Neural progenitor cell (in vitro differentiated cells): Measurements from ENCODE around the gene SMTNL2. TPM values are rescaled to one million over a fixed set of nuclear protein-coding genes. Genes with fewer than 3 reads are reported as not detected.

ENCODE experiments used
- DNase-seq: peaks from one replicate; pipeline ENCODE4 v3.0.0-alpha.2; 2016; ENCODE audit warnings: low spot score
- H2AFZ ChIP-seq: fragments of 200-600 bp; sonication (generic); replicated peaks from 2 replicates; pipeline ENCODE4 v1.6.1; 2016; ENCODE audit warnings: antibody characterized with exemption
- H3F3A ChIP-seq: fragments of 200-600 bp; sonication (generic); 2 replicates; pipeline ENCODE4 v1.6.1; 2016; ENCODE audit warnings: antibody characterized with exemption, low read depth
- H3K27ac ChIP-seq: fragments of 200-600 bp; sonication (generic); 2 replicates; pipeline ENCODE4 v1.5.1; 2016; ENCODE audit warnings: mild to moderate bottlenecking
- H3K27me3 ChIP-seq: fragments of 200-600 bp; sonication (generic); 2 replicates; pipeline ENCODE4 v1.6.1; 2016; ENCODE audit warnings: mild to moderate bottlenecking, moderate library complexity
- H3K36me3 ChIP-seq: fragments of 200-600 bp; sonication (generic); 2 replicates; pipeline ENCODE4 v1.5.1; 2016
- H3K4me1 ChIP-seq: fragments of 200-600 bp; sonication (generic); 2 replicates; pipeline ENCODE4 v1.6.1; 2016; ENCODE audit warnings: mixed run types
- H3K4me2 ChIP-seq: fragments of 200-600 bp; sonication (generic); 2 replicates; pipeline ENCODE4 v1.6.1; 2016
- H3K4me3 ChIP-seq: fragments of 200-600 bp; sonication (generic); 2 replicates; pipeline ENCODE4 v1.5.1; 2016
- H3K79me2 ChIP-seq: fragments of 200-600 bp; sonication (generic); 2 replicates; pipeline ENCODE4 v1.6.1; 2016; ENCODE audit warnings: low read depth
- H3K9ac ChIP-seq: fragments of 200-600 bp; sonication (generic); 2 replicates; pipeline ENCODE4 v1.6.1; 2016
- H3K9me3 ChIP-seq: fragments of 200-600 bp; sonication (generic); 2 replicates; pipeline ENCODE4 v1.5.1; 2016; ENCODE audit warnings: low read depth
- H4K20me1 ChIP-seq: fragments of 200-600 bp; sonication (generic); 2 replicates; pipeline ENCODE4 v1.6.1; 2016; ENCODE audit warnings: low read depth
- H3K27ac Mint-ChIP-seq: 3 replicates; pipeline ENCODE4 v1.8.0; 2021; ENCODE audit warnings: mixed read lengths
- H3K27me3 Mint-ChIP-seq: 2 replicates; pipeline ENCODE4 v1.8.0; 2022; ENCODE audit warnings: low read depth, mild to moderate bottlenecking, inconsistent platforms, moderate library complexity, mixed read lengths; ENCODE audit not compliant: insufficient read depth
- H3K36me3 Mint-ChIP-seq: 3 replicates; pipeline ENCODE4 v1.8.0; 2021; ENCODE audit warnings: mixed read lengths
- H3K4me1 Mint-ChIP-seq: 3 replicates; pipeline ENCODE4 v1.8.0; 2021; ENCODE audit warnings: mixed read lengths
- H3K4me3 Mint-ChIP-seq: 3 replicates; pipeline ENCODE4 v1.8.0; 2021; ENCODE audit warnings: mild to moderate bottlenecking, moderate library complexity, mixed read lengths
- H3K9me3 Mint-ChIP-seq: 3 replicates; pipeline ENCODE4 v1.8.0; 2020; ENCODE audit warnings: mixed read lengths
- EZH2 ChIP-seq: fragments of 200-600 bp; sonication (generic); IDR thresholded peaks from 2 replicates; pipeline ENCODE4 v1.6.1; 2017; ENCODE audit warnings: antibody characterized with exemption, mild to moderate bottlenecking, moderate library complexity
- EZH2phosphoT487 ChIP-seq: fragments of 200-600 bp; sonication (generic); IDR thresholded peaks from 2 replicates; pipeline ENCODE4 v1.6.1; 2017; ENCODE audit warnings: antibody characterized with exemption
- total RNA-seq: library from RNA; depleted of rRNA; stranded (reverse); fragments of >200 nt; gene quantifications from 2 replicates; pipeline ENCODE4 v1.2.3, GENCODE V29; 2015; ENCODE audit warnings: low replicate concordance
- TF ChIP-seq, protein P1 (sequence below): fragments of 200-600 bp; sonication (generic); IDR thresholded peaks from 2 replicates; pipeline ENCODE4 v1.5.1; 2017; ENCODE audit warnings: antibody characterized with exemption, mild to moderate bottlenecking

The SMTNL2 gene
- total RNA-seq, 1 donor from 2014 or later = 3.0 TPM

DNA sequence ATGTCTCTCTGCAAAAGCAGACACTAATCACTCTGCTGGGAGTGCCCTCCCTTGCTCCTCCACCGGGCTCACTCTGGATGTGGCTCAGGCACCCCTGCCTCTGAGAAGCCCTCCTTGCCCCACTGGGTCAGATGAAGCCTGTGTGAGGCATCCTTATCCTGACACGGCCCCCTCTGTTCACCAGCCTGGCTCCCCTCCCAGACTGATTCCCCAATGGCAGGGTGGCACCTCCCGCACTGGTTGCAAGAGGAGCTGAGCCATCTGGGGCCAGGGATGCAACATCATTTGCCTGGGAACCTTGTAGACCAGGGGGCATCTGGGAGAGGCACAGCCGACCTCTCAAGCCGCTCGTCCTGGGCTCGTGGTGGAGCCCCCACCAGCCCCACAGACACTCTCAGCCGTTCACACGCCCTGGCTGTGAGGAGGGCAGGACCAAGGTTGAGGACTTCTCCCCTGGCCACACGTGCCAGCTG is 6.7 kb downstream of the SMTNL2 start:
- Histone ChIP-seq H3K36me3 (no peaks in the 10 kb centered on the region), H3K4me1 (no peaks in the 10 kb centered on the region), H3K4me2 (no peak overlapping the region), H3K79me2 (no peaks in the 10 kb centered on the region), H3K4me3 (no peak overlapping the region), H3K9ac (no peak overlapping the region), H3K27me3 (peaks cover 10% of the 10 kb centered on the region), H4K20me1 (no peaks in the 10 kb centered on the region), H2AFZ (no peak overlapping the region), H3K27ac (no peak overlapping the region), H3K9me3 (no peaks in the 10 kb centered on the region), H3F3A (no peaks in the 10 kb centered on the region)
- Mint-ChIP-seq H3K27me3 (peaks cover 20% of the 10 kb centered on the region), H3K36me3 (no peaks in the 10 kb centered on the region), H3K9me3 (no peaks in the 10 kb centered on the region), H3K4me3 (no peak overlapping the region), H3K4me1 (peaks cover 3% of the 10 kb centered on the region), H3K27ac (no peak overlapping the region)
- TF ChIP-seq EZH2 (no peak), EZH2phosphoT487 (no peak)
- TF ChIP-seq, protein P1, sequence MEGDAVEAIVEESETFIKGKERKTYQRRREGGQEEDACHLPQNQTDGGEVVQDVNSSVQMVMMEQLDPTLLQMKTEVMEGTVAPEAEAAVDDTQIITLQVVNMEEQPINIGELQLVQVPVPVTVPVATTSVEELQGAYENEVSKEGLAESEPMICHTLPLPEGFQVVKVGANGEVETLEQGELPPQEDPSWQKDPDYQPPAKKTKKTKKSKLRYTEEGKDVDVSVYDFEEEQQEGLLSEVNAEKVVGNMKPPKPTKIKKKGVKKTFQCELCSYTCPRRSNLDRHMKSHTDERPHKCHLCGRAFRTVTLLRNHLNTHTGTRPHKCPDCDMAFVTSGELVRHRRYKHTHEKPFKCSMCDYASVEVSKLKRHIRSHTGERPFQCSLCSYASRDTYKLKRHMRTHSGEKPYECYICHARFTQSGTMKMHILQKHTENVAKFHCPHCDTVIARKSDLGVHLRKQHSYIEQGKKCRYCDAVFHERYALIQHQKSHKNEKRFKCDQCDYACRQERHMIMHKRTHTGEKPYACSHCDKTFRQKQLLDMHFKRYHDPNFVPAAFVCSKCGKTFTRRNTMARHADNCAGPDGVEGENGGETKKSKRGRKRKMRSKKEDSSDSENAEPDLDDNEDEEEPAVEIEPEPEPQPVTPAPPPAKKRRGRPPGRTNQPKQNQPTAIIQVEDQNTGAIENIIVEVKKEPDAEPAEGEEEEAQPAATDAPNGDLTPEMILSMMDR = no peak
- no peak for DNase-seq

DNA sequence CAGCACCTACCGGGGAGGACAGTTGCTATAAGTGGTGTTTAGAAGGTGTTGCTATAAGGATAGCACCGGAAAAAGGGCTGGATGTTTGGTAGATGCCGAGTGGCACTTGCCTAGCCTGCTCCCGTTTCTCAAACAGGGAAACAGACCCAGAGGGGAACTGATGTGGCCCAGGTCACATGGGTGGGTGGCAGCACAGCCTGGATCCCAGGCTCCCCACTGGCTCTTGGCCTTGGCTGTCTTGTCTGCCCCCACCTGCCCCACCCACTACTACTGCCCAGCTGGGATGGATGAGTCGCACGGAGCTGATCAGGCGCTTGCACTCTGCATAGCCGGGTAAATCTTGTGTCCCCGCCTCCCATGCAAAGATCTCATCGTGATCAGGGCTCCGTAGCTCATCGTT is 7.2 kb downstream of the SMTNL2 start:
- Histone ChIP-seq H3K27me3 (peaks cover 5% of the 10 kb centered on the region), H3K4me1 (no peaks in the 10 kb centered on the region), H3K36me3 (no peaks in the 10 kb centered on the region), H2AFZ (no peak overlapping the region), H3K27ac (no peak overlapping the region), H3K9ac (no peak overlapping the region), H3F3A (no peaks in the 10 kb centered on the region), H3K79me2 (no peaks in the 10 kb centered on the region), H3K9me3 (no peaks in the 10 kb centered on the region), H3K4me3 (no peak overlapping the region), H3K4me2 (no peak overlapping the region), H4K20me1 (no peaks in the 10 kb centered on the region)
- Mint-ChIP-seq H3K27ac (no peak overlapping the region), H3K27me3 (peaks cover 15% of the 10 kb centered on the region), H3K36me3 (no peaks in the 10 kb centered on the region), H3K4me3 (no peak overlapping the region), H3K4me1 (peaks cover 3% of the 10 kb centered on the region), H3K9me3 (no peaks in the 10 kb centered on the region)
- TF ChIP-seq EZH2 (no peak), EZH2phosphoT487 (no peak)
- TF ChIP-seq, protein P1 = no peak
- no peak for DNase-seq

DNA sequence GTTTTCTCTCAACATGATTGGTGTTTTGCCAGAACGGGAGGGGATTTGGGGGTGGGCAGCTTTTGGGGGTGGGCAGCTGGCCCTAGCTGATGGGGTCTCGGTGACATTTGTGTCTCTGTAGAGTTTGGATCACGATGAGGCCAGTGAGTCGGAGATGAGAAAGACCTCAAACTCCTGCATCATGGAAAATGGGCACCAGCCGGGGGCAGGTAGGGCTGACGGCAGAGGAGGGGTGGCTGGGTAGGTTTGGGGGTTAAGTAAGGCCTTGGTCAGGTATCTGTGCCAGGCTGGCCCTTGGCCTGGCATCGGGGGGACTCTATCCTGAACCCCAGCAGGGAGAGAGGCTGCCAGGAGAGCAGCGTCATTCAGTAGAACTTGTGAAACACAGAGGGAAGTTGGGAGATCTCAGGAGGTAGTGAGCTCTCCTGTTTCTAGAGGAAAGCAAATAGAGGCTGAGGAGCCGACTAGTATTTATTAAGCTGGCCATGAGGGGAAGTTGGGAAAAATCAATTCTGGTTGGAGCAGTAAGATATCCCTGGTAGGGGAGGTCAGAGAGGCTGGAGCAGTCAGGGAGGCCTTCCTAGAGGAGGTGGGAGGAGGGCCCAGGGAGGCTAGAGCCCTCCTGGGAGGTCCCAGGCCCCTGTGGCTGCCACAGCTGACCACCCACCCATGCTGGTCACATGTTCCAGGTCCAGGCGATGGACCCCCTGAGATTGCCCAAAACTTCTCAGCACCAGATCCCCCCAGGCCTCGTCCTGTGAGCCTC is 8.1 kb downstream of the SMTNL2 start:
- no peaks in the 10 kb centered on the region for H3K9me3 ChIP-seq

More for the DNA sequence above, 8.1 kb downstream of the SMTNL2 start:
- no peak overlapping the region for H3K9ac ChIP-seq
- H3K36me3 ChIP-seq = no peaks in the 10 kb centered on the region
- H3K4me1 ChIP-seq = no peaks in the 10 kb centered on the region
- H3K4me2 ChIP-seq = no peak overlapping the region
- no peak for DNase-seq
- no peaks in the 10 kb centered on the region for H3K27me3 ChIP-seq
- H3K4me1 Mint-ChIP-seq = peaks cover 6% of the 10 kb centered on the region
- H3K9me3 Mint-ChIP-seq = no peaks in the 10 kb centered on the region
- H3K4me3 Mint-ChIP-seq = no peak overlapping the region
- H3K27ac ChIP-seq = no peak overlapping the region
- H3K27ac Mint-ChIP-seq = peak overlapping the region; percentile 46
- H3K27me3 Mint-ChIP-seq = peaks cover 15% of the 10 kb centered on the region
- no peak overlapping the region for H2AFZ ChIP-seq
- no peaks in the 10 kb centered on the region for H3K36me3 Mint-ChIP-seq
- TF ChIP-seq, protein P1 = no peak
- no peak for TF ChIP-seq EZH2phosphoT487
- TF ChIP-seq EZH2 = no peak
- H3F3A ChIP-seq = no peaks in the 10 kb centered on the region
- H3K79me2 ChIP-seq = no peaks in the 10 kb centered on the region
- H3K4me3 ChIP-seq = no peak overlapping the region
- H4K20me1 ChIP-seq = no peaks in the 10 kb centered on the region
